ENCODE measurements around the gene NT5DC2.

Gene NT5DC2

GRCh38 chr3:52525680-52526561 is 7.7 kb downstream of the NT5DC2 start:
- no peak for DNase-seq (ENCODE audit: low read depth in 2 of 2, low spot score in 1 of 2)

DNA sequence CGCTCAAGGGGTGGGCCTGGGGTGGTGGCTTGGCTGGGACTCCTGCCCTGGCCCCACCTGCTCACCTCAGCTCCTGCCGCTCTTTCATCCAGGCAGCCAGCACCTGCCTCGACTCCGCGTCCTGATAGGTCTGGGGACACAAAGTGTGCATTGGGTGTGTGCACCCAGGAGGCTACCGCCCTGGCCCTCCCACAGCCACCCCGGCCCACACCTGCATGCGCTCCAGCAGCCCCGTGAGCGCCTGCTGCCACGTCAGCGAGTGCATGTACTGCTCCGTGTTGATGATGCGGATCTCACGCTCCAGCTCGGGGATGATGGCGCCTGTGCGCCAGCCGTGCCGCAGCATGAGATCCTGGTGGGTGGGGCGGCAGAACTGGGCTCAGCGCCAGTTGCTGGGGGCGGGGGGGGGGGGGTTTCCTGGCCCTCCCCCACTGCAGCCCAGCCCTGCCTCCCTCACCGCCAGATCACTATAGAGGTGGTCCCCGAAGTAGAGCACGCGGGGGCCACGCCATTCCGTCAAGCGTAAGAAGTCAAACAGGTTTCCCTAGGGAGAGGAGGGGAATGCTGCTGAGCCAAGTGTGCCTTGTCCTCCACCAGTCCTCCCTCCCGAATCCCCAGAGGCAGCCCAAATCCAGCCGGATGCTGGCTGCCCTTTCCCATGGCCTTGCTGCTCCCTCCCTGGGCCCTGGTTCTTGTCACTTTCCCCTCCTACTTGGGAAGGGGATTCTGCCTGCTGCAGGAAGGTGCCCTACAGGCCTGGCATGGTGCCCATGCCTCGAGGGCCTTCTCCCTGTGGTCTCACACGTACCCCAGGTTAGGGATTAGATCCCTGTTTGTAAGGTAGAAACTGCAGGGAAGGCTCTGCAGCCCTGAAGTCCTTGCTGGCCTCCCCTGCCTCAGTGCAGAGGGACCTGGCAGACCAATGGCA is 8.6 kb downstream of the NT5DC2 start:
- no peak for DNase-seq (ENCODE audit: low read depth in 2 of 2, low spot score in 1 of 2)

DNA sequence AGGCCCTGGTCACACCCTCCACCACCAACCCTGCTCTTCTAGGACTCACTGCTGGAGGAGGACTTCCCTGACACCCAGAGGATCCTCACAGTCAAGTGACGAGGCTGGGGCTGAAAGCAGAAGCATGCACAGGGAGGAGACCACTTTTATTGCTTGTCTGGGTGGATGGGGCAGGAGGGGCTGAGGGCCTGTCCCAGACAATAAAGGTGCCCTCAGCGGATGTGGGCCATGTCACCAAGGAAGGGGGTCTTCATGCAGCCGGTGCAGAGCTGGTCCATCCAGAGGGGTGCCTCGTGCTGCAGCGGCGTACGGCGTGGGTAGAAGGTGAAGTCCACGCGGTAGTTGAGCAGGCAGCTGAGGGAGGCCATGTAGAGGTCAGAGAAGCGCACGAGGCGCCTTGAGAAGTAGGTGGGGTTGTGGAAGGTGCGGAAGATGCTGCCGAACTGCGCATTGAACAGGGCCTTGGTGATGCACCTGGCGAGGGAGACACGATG is 9.4 kb downstream of the NT5DC2 start:
- no peak for DNase-seq (ENCODE audit: low read depth in 2 of 2, low spot score in 1 of 2)

DNA sequence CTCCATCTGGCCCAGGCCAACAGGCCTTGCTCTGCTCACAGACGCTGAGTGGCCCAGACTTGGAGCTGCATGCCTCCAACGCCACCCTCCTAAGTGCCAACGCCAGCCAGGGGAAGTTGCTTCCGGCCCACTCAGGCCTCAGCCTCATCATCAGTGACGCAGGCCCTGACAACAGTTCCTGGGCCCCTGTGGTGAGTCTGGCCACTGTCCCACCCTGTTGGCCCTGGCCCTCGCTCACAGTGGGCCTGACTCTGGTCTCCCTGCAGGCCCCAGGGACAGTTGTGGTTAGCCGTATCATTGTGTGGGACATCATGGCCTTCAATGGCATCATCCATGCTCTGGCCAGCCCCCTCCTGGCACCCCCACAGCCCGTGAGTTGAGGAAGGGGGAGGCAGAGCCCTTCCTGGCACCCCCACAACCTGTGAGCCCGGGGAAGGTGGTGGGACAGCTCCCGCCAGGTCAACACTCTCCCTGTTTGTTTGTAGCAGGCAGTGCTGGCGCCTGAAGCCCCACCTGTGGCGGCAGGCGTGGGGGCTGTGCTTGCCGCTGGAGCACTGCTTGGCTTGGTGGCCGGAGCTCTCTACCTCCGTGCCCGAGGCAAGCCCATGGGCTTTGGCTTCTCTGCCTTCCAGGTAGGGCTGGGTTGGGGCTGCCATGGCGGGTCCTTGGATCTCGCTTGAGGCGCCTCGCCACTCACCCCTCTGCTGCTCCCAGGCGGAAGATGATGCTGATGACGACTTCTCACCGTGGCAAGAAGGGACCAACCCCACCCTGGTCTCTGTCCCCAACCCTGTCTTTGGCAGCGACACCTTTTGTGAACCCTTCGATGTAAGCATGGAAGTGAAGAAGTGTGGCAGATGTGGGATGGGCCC is 10.0 kb downstream of the NT5DC2 start:
- no peak for DNase-seq (ENCODE audit: low read depth in 2 of 2, low spot score in 1 of 2)

- no peak for DNase-seq (ENCODE audit: low read depth in 2 of 2, low spot score in 1 of 2)
These were observed 10.9 kb downstream of the NT5DC2 start for GRCh38 chr3:52522651-52523251.

DNA sequence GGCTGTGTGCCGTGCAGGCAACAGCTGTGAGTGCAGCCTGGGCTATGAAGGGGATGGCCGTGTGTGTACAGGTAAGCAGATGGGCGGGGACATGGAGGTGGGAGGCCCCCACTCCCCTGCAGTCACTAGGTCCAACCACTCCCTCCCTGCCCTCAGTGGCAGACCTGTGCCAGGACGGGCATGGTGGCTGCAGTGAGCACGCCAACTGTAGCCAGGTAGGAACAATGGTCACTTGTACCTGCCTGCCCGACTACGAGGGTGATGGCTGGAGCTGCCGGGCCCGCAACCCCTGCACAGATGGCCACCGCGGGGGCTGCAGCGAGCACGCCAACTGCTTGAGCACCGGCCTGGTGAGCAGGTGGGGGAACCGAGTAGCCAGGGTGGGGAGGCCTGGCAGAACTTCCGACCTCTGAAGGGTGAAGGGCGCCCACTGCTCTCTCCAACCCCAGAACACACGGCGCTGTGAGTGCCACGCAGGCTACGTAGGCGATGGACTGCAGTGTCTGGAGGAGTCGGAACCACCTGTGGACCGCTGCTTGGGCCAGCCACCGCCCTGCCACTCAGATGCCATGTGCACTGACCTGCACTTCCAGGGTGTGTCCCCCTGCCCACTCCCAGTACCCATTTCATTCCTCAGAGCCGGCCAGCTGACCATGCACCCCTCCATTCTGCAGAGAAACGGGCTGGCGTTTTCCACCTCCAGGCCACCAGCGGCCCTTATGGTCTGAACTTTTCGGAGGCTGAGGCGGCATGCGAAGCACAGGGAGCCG is 11.6 kb downstream of the NT5DC2 start:
- no peak for DNase-seq (ENCODE audit: low read depth in 2 of 2, low spot score in 1 of 2)

GRCh38 chr3:52521488-52521824 is 12.2 kb downstream of the NT5DC2 start:
- DNase-seq (ENCODE audit: low read depth in 2 of 2, low spot score in 1 of 2): no peak

- no peak for DNase-seq (ENCODE audit: low read depth in 2 of 2, low spot score in 1 of 2)
These were observed 12.8 kb downstream of the NT5DC2 start for GRCh38 chr3:52520716-52521487.

DNA sequence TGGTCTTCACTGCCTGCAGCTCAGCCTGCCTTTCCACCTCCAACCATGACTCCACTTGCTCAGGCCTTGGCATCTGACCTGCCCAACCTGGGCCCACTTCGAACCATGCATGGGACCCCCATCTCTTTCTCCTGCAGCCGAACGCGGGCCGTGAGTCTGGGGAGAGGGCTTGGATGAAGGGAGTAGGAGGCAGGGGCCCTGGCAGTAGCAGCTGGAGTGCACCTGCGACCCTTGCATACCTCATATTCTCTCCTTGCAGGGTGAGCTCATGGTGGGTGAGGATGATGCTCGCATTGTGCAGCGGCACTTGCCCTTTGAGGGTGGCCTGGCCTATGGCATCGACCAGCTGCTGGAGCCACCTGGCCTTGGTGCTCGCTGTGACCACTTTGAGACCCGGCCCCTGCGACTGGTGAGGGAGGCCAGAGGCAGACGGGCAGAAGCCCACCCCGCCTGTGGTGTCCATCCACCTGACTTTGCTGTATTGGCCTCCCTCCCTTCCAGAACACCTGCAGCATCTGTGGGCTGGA is 13.5 kb downstream of the NT5DC2 start:
- no peak for DNase-seq (ENCODE audit: low read depth in 2 of 2, low spot score in 1 of 2)

GRCh38 chr3:52519445-52520140 is 14.1 kb downstream of the NT5DC2 start:
- no peak for DNase-seq (ENCODE audit: low read depth in 2 of 2, low spot score in 1 of 2)

DNA sequence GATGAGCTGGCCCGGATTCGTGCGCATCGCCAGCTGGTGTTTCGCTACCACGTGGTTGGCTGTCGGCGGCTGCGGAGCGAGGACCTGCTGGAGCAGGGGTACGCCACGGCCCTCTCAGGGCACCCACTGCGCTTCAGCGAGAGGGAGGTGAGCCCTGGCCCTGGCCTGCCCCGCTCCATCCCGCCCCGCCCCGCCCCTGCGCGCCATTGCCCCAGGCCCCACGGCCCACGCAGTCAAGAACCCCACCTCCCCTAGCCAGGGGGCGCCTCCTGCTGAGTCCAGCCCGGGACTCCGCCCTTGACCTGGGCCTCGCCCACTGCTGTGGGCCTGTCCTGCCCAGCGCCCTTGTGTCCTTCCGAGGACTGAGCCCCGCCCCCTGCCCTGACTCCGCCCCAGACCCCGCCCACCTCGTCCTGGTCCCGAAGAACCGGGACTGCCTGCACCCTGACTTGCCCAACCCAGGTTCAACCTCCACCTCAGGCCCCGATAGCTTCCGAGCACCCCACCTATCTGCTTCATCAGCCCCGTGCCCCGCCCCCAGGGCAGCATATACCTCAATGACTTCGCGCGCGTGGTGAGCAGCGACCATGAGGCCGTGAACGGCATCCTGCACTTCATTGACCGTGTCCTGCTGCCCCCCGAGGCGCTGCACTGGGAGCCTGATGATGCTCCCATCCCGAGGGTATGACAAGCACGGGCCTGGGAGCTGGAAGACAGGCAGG is 14.8 kb downstream of the NT5DC2 start:
- DNase-seq (ENCODE audit: low read depth in 2 of 2, low spot score in 1 of 2): no peak

GRCh38 chr3:52517796-52518722 is 15.6 kb downstream of the NT5DC2 start:
- no peak for DNase-seq (ENCODE audit: low read depth in 2 of 2, low spot score in 1 of 2)

GRCh38 chr3:52516509-52517195 is 17.0 kb downstream of the NT5DC2 start:
- no peak for DNase-seq (ENCODE audit: low read depth in 2 of 2, low spot score in 1 of 2)

DNA sequence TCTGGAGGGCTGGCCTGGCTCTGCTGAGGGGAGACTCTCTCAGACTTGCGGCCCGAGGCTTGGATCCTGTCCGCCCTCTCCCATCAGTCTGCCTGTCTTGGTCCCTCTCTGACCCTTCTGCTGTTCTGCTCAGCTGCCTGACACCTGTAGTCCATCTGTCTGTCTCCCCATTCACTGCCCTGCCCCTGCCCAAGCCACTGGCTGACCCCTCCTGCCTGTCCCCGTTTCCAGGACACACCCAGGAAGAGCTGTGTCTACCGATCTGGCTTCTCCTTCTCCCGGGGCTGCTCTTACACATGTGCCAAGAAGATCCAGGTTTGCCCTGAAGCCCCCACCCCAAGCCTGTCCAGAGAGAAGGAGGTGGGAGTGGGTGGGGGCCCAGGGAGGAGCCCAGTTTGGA is 18.5 kb downstream of the NT5DC2 start:
- DNase-seq (ENCODE audit: low read depth in 2 of 2, low spot score in 1 of 2): no peak

- DNase-seq (ENCODE audit: low read depth in 2 of 2, low spot score in 1 of 2): no peak
These were observed 19.1 kb downstream of the NT5DC2 start for GRCh38 chr3:52514576-52514975.

GRCh38 chr3:52513281-52513680 is 20.4 kb downstream of the NT5DC2 start:
- no peak for DNase-seq (ENCODE audit: low read depth in 2 of 2, low spot score in 1 of 2)
